ENCODE results near the gene ANKRD23. TPM values are rescaled to one million over a fixed set of nuclear protein-coding genes. Genes with fewer than 3 reads are reported as not detected.
"Not testable (repeated sequence)": the region's sequence is repeated elsewhere in the genome, so short reads cannot be mapped to it uniquely, and the experiment has no call there.

ANKRD23 gene
- total RNA-seq, 1 donor from 2014 or later = 0.98 TPM

GRCh38 chr2:96866149-96866548, 22.3 kb upstream of the ANKRD23 start:
- intact Hi-C loops (cut with DNase I) = no loop called here
- Histone ChIP-seq H3K27me3 (no peaks in the 10 kb centered on the region), H3K27ac (no peak overlapping the region), H3K4me3 (no peak overlapping the region), H3K4me1 (peaks cover 41% of the 10 kb centered on the region), H3K9me3 (no peaks in the 10 kb centered on the region), H3K36me3 (peaks cover 0 to 51% of the 10 kb centered on the region in 2 donors)
- DNase-seq (ENCODE audit: extremely low spot score in 2 of 2) = no peak
- TF ChIP-seq POLR2AphosphoS5 (IDR thresholded peaks at IDR 0.05; ENCODE audit: insufficient read depth in 1 of 2, low read depth in 1 of 2) (no peak), POLR2A (IDR thresholded peaks at IDR 0.05) (no peak), CTCF (IDR thresholded peaks at IDR 0.05) (no peak)

- no peak for DNase-seq (ENCODE audit: extremely low spot score in 2 of 2)
- Histone ChIP-seq H3K9me3 (no peaks in the 10 kb centered on the region), H3K4me3 (no peak overlapping the region), H3K4me1 (peaks cover 39% of the 10 kb centered on the region), H3K27ac (no peak overlapping the region), H3K36me3 (peaks cover 0 to 56% of the 10 kb centered on the region in 2 donors), H3K27me3 (no peaks in the 10 kb centered on the region)
- TF ChIP-seq POLR2A (IDR thresholded peaks at IDR 0.05) = no peak
- no peak for TF ChIP-seq POLR2AphosphoS5 (IDR thresholded peaks at IDR 0.05; ENCODE audit: insufficient read depth in 1 of 2, low read depth in 1 of 2)
- no peak for TF ChIP-seq CTCF (IDR thresholded peaks at IDR 0.05)
- intact Hi-C loops (cut with DNase I) = no loop called here
These were observed 21.8 kb upstream of the ANKRD23 start for GRCh38 chr2:96865654-96866053.

GRCh38 chr2:96864343-96865091, 20.7 kb upstream of the ANKRD23 start:
- H3K4me3 ChIP-seq = no peak overlapping the region
- no peak overlapping the region for H3K27ac ChIP-seq
- no peaks in the 10 kb centered on the region for H3K27me3 ChIP-seq
- H3K36me3 ChIP-seq = peaks cover 0 to 61% of the 10 kb centered on the region in 2 donors
- no peak for DNase-seq (ENCODE audit: extremely low spot score in 2 of 2)
- TF ChIP-seq POLR2A (IDR thresholded peaks at IDR 0.05) = no peak
- TF ChIP-seq CTCF (IDR thresholded peaks at IDR 0.05) = no peak
- no peak for TF ChIP-seq POLR2AphosphoS5 (IDR thresholded peaks at IDR 0.05; ENCODE audit: insufficient read depth in 1 of 2, low read depth in 1 of 2)
- H3K4me1 ChIP-seq = peaks cover 46% of the 10 kb centered on the region
- H3K9me3 ChIP-seq = no peaks in the 10 kb centered on the region
- intact Hi-C loops (cut with DNase I) = no loop called here

- intact Hi-C loops (cut with DNase I) = no loop called here
- TF ChIP-seq POLR2AphosphoS5 (IDR thresholded peaks at IDR 0.05; ENCODE audit: insufficient read depth in 1 of 2, low read depth in 1 of 2) (no peak), CTCF (IDR thresholded peaks at IDR 0.05) (no peak), POLR2A (IDR thresholded peaks at IDR 0.05) (no peak)
- no peaks in the 10 kb centered on the region for H3K9me3 ChIP-seq
- DNase-seq (ENCODE audit: extremely low spot score in 2 of 2) = no peak
- no peaks in the 10 kb centered on the region for H3K27me3 ChIP-seq
- no peak overlapping the region for H3K27ac ChIP-seq
- H3K36me3 ChIP-seq = peaks cover 0 to 61% of the 10 kb centered on the region in 2 donors
- H3K4me3 ChIP-seq = no peak overlapping the region
- H3K4me1 ChIP-seq = peaks cover 54% of the 10 kb centered on the region
These were observed 19.9 kb upstream of the ANKRD23 start for GRCh38 chr2:96863575-96864342.

- DNase-seq (ENCODE audit: extremely low spot score in 2 of 2); H3K9me3 ChIP-seq; H3K27me3 ChIP-seq; intact Hi-C loops (cut with DNase I); H3K4me3 ChIP-seq; H3K27ac ChIP-seq: not testable (repeated sequence)
- H3K36me3 ChIP-seq = peaks cover 0 to 61% of the 10 kb centered on the region in 2 donors
- H3K4me1 ChIP-seq = peaks cover 56% of the 10 kb centered on the region
These were observed 19.2 kb upstream of the ANKRD23 start for GRCh38 chr2:96863056-96863455.

Measured in vagina (tissue), 2 donors.